GM12878 (cell line): ENCODE results near the gene MYL6B. TPM values are rescaled to one million over a fixed set of nuclear protein-coding genes. Genes with fewer than 3 reads are reported as not detected.

Source experiments
- ATAC-seq: fragments of 200-7000 bp; cut with Tn5 transposase; 3 replicates; pipeline ENCODE4 v1.9.1; 2020; ENCODE audit warnings: mild to moderate bottlenecking, moderate library complexity
- BruUV-seq: library from RNA; stranded (reverse); fragments of 400-500 nt; replicated peaks from 2 replicates; lab custom pipeline; 2021; lab: Mats Ljungman, UMichigan
- CTCF ChIA-PET: fragments of 300-600 bp; sonication (Branson Sonifier 250); formaldehyde crosslinking; extraction: SDS; loops from one replicate; lab custom pipeline; 2021; ENCODE audit warnings: inconsistent platforms; lab: Yijun Ruan, JAX
- POLR2A ChIA-PET: fragments of 350-600 bp; formaldehyde crosslinking; extraction: SDS; loops from one replicate; lab custom pipeline; 2021; ENCODE audit warnings: inconsistent platforms; lab: Charles Lee
- RAD21 ChIA-PET: fragments of 300-600 bp; sonication (Branson Sonifier 250); formaldehyde crosslinking; loops from one replicate; lab custom pipeline; 2023; ENCODE audit warnings: antibody characterized with exemption; ENCODE audit not compliant: unreplicated experiment; lab: Charles Lee
- SMC1A ChIA-PET: fragments of 300-600 bp; sonication (Branson Sonifier 250); formaldehyde crosslinking; loops from one replicate; lab custom pipeline; 2023; ENCODE audit not compliant: unreplicated experiment, uncharacterized antibody; lab: Charles Lee
- DNase-seq: peaks from one replicate; pipeline ENCODE4 v3.0.0-alpha.2; 2011; ENCODE audit warnings: low read depth, low spot score
- FAIRE-seq: peaks from 3 replicates; lab custom pipeline; 2011; peaks lifted over from hg19 to GRCh38; lab: Jason Lieb, UNC
- H2AFZ ChIP-seq: 2 replicates; pipeline ENCODE4 v1.6.0; 2011; ENCODE audit warnings: low read depth, low read length, control low read depth; ENCODE audit not compliant: control insufficient read depth
- H3K27ac ChIP-seq: 2 replicates; pipeline ENCODE4 v1.5.1; 2011; ENCODE audit warnings: control low read depth; ENCODE audit not compliant: control insufficient read depth, insufficient read depth
- H3K27me3 ChIP-seq, 2 experiments: replicated peaks in 1 of 2; 2 replicates each; pipeline versions ENCODE4 v1.6.0 to v1.6.1; 2011; ENCODE audit warnings: low read length in 1 of 2; ENCODE audit not compliant: control insufficient read depth in 2 of 2, insufficient read depth in 2 of 2
- H3K36me3 ChIP-seq, 2 experiments: 2 replicates each; pipeline ENCODE4 v1.5.1; 2011; ENCODE audit warnings: low read length in 1 of 2; ENCODE audit not compliant: control insufficient read depth in 2 of 2, insufficient read depth in 2 of 2
- H3K4me1 ChIP-seq: 2 replicates; pipeline ENCODE4 v1.6.1; 2011; ENCODE audit warnings: mild to moderate bottlenecking, low read length, moderate library complexity, mixed read lengths; ENCODE audit not compliant: control insufficient read depth, insufficient read depth
- H3K4me2 ChIP-seq: 2 replicates; pipeline ENCODE4 v1.6.0; 2011; ENCODE audit warnings: control low read depth; ENCODE audit not compliant: control insufficient read depth, insufficient read depth
- H3K4me3 ChIP-seq: fragments of 200-600 bp; sonication (generic); 2 replicates; pipeline ENCODE4 v1.5.1; 2016
- H3K79me2 ChIP-seq: 2 replicates; pipeline ENCODE4 v1.6.0; 2011; ENCODE audit warnings: low read length; ENCODE audit not compliant: control insufficient read depth, insufficient read depth
- H3K9ac ChIP-seq: 2 replicates; pipeline ENCODE4 v1.8.0; 2011; ENCODE audit warnings: low read length, control low read depth, mixed read lengths; ENCODE audit not compliant: control insufficient read depth, insufficient read depth
- H3K9me3 ChIP-seq: replicated peaks from 3 replicates; pipeline ENCODE4 v1.5.1; 2011; ENCODE audit warnings: mild to moderate bottlenecking, low read length; ENCODE audit not compliant: control insufficient read depth, insufficient read depth
- H4K20me1 ChIP-seq: 2 replicates; pipeline ENCODE4 v1.6.0; 2011; ENCODE audit not compliant: control insufficient read depth, insufficient read depth
- CBFB ChIP-seq: IDR thresholded peaks from 2 replicates; pipeline ENCODE4 v1.6.1; 2016; ENCODE audit warnings: antibody characterized with exemption, low read depth
- NFIC ChIP-seq: IDR thresholded peaks from 2 replicates; pipeline ENCODE4 v1.6.1; 2012; ENCODE audit warnings: low read depth, mild to moderate bottlenecking, inconsistent platforms, low read length, moderate library complexity
- PML ChIP-seq: IDR thresholded peaks from 2 replicates; pipeline ENCODE4 v1.6.1; 2012; ENCODE audit warnings: low read length, inconsistent platforms
- SRF ChIP-seq, 2 experiments: IDR thresholded peaks; 2 replicates each; pipeline ENCODE4 v1.6.1; 2011; ENCODE audit warnings: low read depth in 2 of 2, low read length in 2 of 2, mild to moderate bottlenecking in 1 of 2, moderate library complexity in 1 of 2
- STAT1 ChIP-seq: fragments of 450-650 bp; conservative IDR thresholded peaks from 2 replicates; pipeline ENCODE4 v1.6.1; 2014; ENCODE audit warnings: antibody characterized with exemption, mild to moderate bottlenecking
- STAT3 ChIP-seq: IDR thresholded peaks from 2 replicates; pipeline ENCODE4 v1.6.1; 2011; ENCODE audit warnings: low read depth, low read length, improper control_type of control experiment
- ZNF274 ChIP-seq: IDR thresholded peaks from one replicate; pipeline ENCODE4 v1.8.0; 2011; ENCODE audit not compliant: insufficient read length, insufficient read depth
- WGBS: methylation state at CpG from one replicate; pipeline ENCODE4 v1.1.6; 2016; ENCODE audit warnings: low lambda C conversion rate; ENCODE audit not compliant: insufficient replicate concordance, insufficient coverage; ENCODE audit errors: missing lambda C conversion rate; 5-methylcytosine and 5-hydroxymethylcytosine counted together
- in situ Hi-C: fragments of 300-500 bp; cut with MboI; formaldehyde crosslinking; loops from 9 replicates; pipeline ENCODE4 v1.14.3; 2018; ENCODE audit warnings: mixed read lengths
- intact Hi-C: fragments of 100-400 bp; cut with micrococcal nuclease; formaldehyde crosslinking; loops from one replicate; pipeline ENCODE4 v1.14.2; 2022; ENCODE audit not compliant: unreplicated experiment
- polyA plus RNA-seq, 11 experiments: library from polyadenylated mRNA; depleted of rRNA in 4 of 11; unstranded in 6 of 11; stranded (reverse) in 5 of 11; fragments of >200 nt; fragmentation: Nextera tagmentation in 4 of 11; fragmentation: Illumina TruSeq in 1 of 11; extraction: Ambion mirVana in 4 of 11; extraction: Trizol in 1 of 11; gene quantifications; 1 replicate in 1 of 11; 2 replicates in 10 of 11; pipeline versions ENCODE4 v1.2.1 to v1.2.3, GENCODE V29; 2011 to 2016; ENCODE audit warnings: inconsistent platforms in 2 of 11, missing spikeins in 2 of 11, low read depth in 1 of 11
- total RNA-seq, 4 experiments: library from RNA; depleted of rRNA in 3 of 4; stranded (reverse); fragments of >200 nt in 3 of 4; fragmentation: Illumina TruSeq in 1 of 4; extraction: Trizol in 1 of 4; gene quantifications; 2 replicates each; pipeline versions ENCODE4 v1.2.1 to v1.2.3, GENCODE V29; 2013 to 2021

MYL6B gene
- total and polyA plus RNA-seq, 10 of the 15 experiments (the other 5 are each of a cell fraction or from before 2014, with no cell fraction given), result 75.5 to 153 (median 114) TPM

GRCh38 chr12:56122637-56123036 is 29.8 kb upstream of the MYL6B start (continued):
- TF ChIP-seq CBFB, result no peak

GRCh38 chr12:56124133-56124532 is 28.3 kb upstream of the MYL6B start:
- ChIA-PET RAD21 (interaction anchor here (6.8 kb wide), 1 partner anchor 65 kb away, joined by 98 read pairs; the partner anchor contains the start of gene SMARCC2), SMC1A (interaction anchor here (0.7 to 2.4 kb wide), 7 partner anchors 12 to 337 kb away, joined by 3 to 8 read pairs (median 4); partner anchors contain the start of genes MYL6 and SMARCC2), CTCF (interaction anchor here (0.8 to 10.3 kb wide), 7 partner anchors 19 to 386 kb away, joined by 3 to 129 read pairs (median 3); partner anchors contain the start of genes PA2G4 and SMARCC2), POLR2A (interaction anchor here (0.7 to 2.6 kb wide), 7 partner anchors 8 to 122 kb away, joined by 3 to 13 read pairs (median 4); partner anchors contain the start of genes RNF41, RPL41 and SMARCC2)
- Histone ChIP-seq H3K27me3 (no peaks in the 10 kb centered on the region), H3K9ac (no peak overlapping the region), H3K79me2 (peaks cover 16% of the 10 kb centered on the region), H3K4me3 (no peak overlapping the region), H3K9me3 (no peaks in the 10 kb centered on the region), H4K20me1 (no peaks in the 10 kb centered on the region), H3K36me3 (no peaks in the 10 kb centered on the region), H3K4me2 (no peak overlapping the region), H2AFZ (no peak overlapping the region), H3K27ac (no peak overlapping the region), H3K4me1 (peaks cover 29% of the 10 kb centered on the region)
- in situ Hi-C loops, result loop anchor here (5.0 kb wide), 1 partner anchor 338 kb away; no protein-coding TSS in a partner anchor
- TF ChIP-seq NFIC (no peak), SRF (IDR thresholded peaks at IDR 0.05; ENCODE audit: low read depth in 2 of 2, low read length in 2 of 2) (no peak), STAT1 (no peak), PML (no peak), ZNF274 (no peak), STAT3 (no peak)
- 84% methylated on average over 4 of the region's 4 CpGs for WGBS
- BruUV-seq, result no TSS peak
- DNase-seq (no peak), FAIRE-seq (no peak), ATAC-seq (no peak)
- intact Hi-C loops, result loop anchor here (10.0 kb wide), 1 partner anchor 521 kb away; the partner anchor contains the start of gene ATP5F1B
